Measurements from ENCODE around the gene SAC3D1.

- TF ChIP-seq EZH2 (IDR thresholded peaks at IDR 0.05): no peak
- TF ChIP-seq POLR2AphosphoS5 (IDR thresholded peaks at IDR 0.05; ENCODE audit: borderline replicate concordance, low read depth, low read length): no peak
Measured at GRCh38 chr11:65066805-65067291, 25.8 kb downstream of the SAC3D1 start.
